SK-N-SH (cell line): Measurements from ENCODE around the gene TGM4. TPM values are rescaled to one million over a fixed set of nuclear protein-coding genes. Genes with fewer than 3 reads are reported as not detected.

Experiments used
- CTCF ChIA-PET: fragments of 300-600, 350-600 bp; formaldehyde crosslinking; extraction: SDS; loops from one replicate; lab custom pipeline; 2021; lab: Yijun Ruan, JAX
- POLR2A ChIA-PET: fragments of 350-600 bp; sonication (Branson Sonifier 250); formaldehyde crosslinking; extraction: SDS; loops from one replicate; lab custom pipeline; 2020; ENCODE audit warnings: antibody characterized with exemption, inconsistent platforms; lab: Yijun Ruan, JAX
- DNase-seq: peaks from one replicate; pipeline ENCODE4 v3.0.0; 2012
- H2AFZ ChIP-seq: fragments of 200-600 bp; sonication (generic); 2 replicates; pipeline ENCODE4 v1.8.1; 2016; ENCODE audit warnings: antibody characterized with exemption, mild to moderate bottlenecking, low read depth
- H3F3A ChIP-seq: fragments of 200-600 bp; sonication (generic); replicated peaks from 2 replicates; pipeline ENCODE3; 2016; ENCODE audit warnings: antibody characterized with exemption, mild to moderate bottlenecking; ENCODE audit not compliant: insufficient read depth
- H3K27ac ChIP-seq, 2 experiments: fragments of 200-500 bp in 1 of 2; fragments of 200-600 bp in 1 of 2; sonication (Bioruptor generic) in 1 of 2; sonication (generic), shearing (Covaris generic) in 1 of 2; 2 replicates each; pipeline versions ENCODE4 v1.5.1 to v1.6.1; 2014 to 2016; ENCODE audit warnings: low read depth in 2 of 2, inconsistent platforms in 1 of 2, low read length in 1 of 2, mild to moderate bottlenecking in 1 of 2, mixed read lengths in 1 of 2
- H3K27me3 ChIP-seq: fragments of 200-600 bp; sonication (generic), shearing (Covaris generic); 2 replicates; pipeline ENCODE4 v1.6.1; 2016; ENCODE audit warnings: mixed run types; ENCODE audit not compliant: insufficient read depth
- H3K36me3 ChIP-seq, 2 experiments: fragments of 200-500 bp in 1 of 2; fragments of 200-600 bp in 1 of 2; sonication (Bioruptor generic) in 1 of 2; sonication (generic) in 1 of 2; replicated peaks in 1 of 2; 2 replicates each; pipeline versions ENCODE3 to v1.5.1; 2014 to 2016; ENCODE audit warnings: low read length in 1 of 2, mild to moderate bottlenecking in 1 of 2; ENCODE audit not compliant: insufficient read depth in 2 of 2, control insufficient read depth in 1 of 2
- H3K4me1 ChIP-seq, 2 experiments: fragments of 200-500 bp in 1 of 2; fragments of 200-600 bp in 1 of 2; sonication (Bioruptor generic) in 1 of 2; sonication (generic), shearing (Covaris generic) in 1 of 2; 2 replicates each; pipeline versions ENCODE4 v1.5.1 to v1.6.1; 2014 to 2016; ENCODE audit warnings: low read depth in 1 of 2, low read length in 1 of 2, mixed run types in 1 of 2; ENCODE audit not compliant: insufficient read depth in 2 of 2, control insufficient read depth in 1 of 2
- H3K4me2 ChIP-seq: fragments of 200-600 bp; sonication (generic), shearing (Covaris generic); 2 replicates; pipeline ENCODE4 v1.6.1; 2017; ENCODE audit warnings: mixed run types
- H3K4me3 ChIP-seq, 2 experiments: fragments of 200-500 bp in 1 of 2; fragments of 200-600 bp in 1 of 2; sonication (Bioruptor generic) in 1 of 2; sonication (generic), shearing (Covaris generic) in 1 of 2; 2 replicates each; pipeline versions ENCODE4 v1.5.1 to v1.8.1; 2014 to 2016; ENCODE audit warnings: low read depth in 2 of 2, inconsistent platforms in 1 of 2, low read length in 1 of 2, mild to moderate bottlenecking in 1 of 2, mixed read lengths in 1 of 2, moderate library complexity in 1 of 2
- H3K79me2 ChIP-seq: fragments of 200-600 bp; sonication (generic); 2 replicates; pipeline ENCODE4 v1.8.1; 2017; ENCODE audit warnings: mild to moderate bottlenecking; ENCODE audit not compliant: insufficient read depth
- H3K9ac ChIP-seq: fragments of 200-600 bp; sonication (generic); 2 replicates; pipeline ENCODE4 v1.6.1; 2017; ENCODE audit warnings: mixed run types
- H3K9me2 ChIP-seq: fragments of 200-600 bp; sonication (generic); 2 replicates; pipeline ENCODE4 v1.6.1; 2017; ENCODE audit warnings: mixed run types
- H3K9me3 ChIP-seq: fragments of 200-600 bp; sonication (generic); 2 replicates; pipeline ENCODE4 v1.6.1; 2017; ENCODE audit warnings: mixed run types, mild to moderate bottlenecking, moderate library complexity
- H4K20me1 ChIP-seq: fragments of 200-600 bp; sonication (generic); 2 replicates; pipeline ENCODE4 v1.6.1; 2017; ENCODE audit warnings: mild to moderate bottlenecking, mixed run types; ENCODE audit not compliant: insufficient read depth
- CHD2 ChIP-seq: fragments of 150-350 bp; IDR thresholded peaks from 2 replicates; pipeline ENCODE4 v1.6.1; 2018; ENCODE audit warnings: low read length; ENCODE audit not compliant: partially characterized antibody
- ELF1 ChIP-seq: IDR thresholded peaks from 2 replicates; pipeline ENCODE4 v1.4.0; 2012
- FOSL2 ChIP-seq: IDR thresholded peaks from 2 replicates; pipeline ENCODE4 v1.4.0; 2012; ENCODE audit warnings: low read depth, mild to moderate bottlenecking, moderate library complexity, borderline replicate concordance
- FOXJ3 ChIP-seq: sonication (generic); formaldehyde crosslinking; IDR thresholded peaks from 2 replicates; pipeline ENCODE4 v1.5.1; 2020; ENCODE audit warnings: mild to moderate bottlenecking, missing genetic modification reagents
- FOXM1 ChIP-seq: IDR thresholded peaks from 2 replicates; pipeline ENCODE4 v1.4.0; 2012; ENCODE audit warnings: low read depth, mild to moderate bottlenecking
- GABPA ChIP-seq: IDR thresholded peaks from 2 replicates; pipeline ENCODE4 v1.4.0; 2012; ENCODE audit warnings: low read depth, mild to moderate bottlenecking
- GATA2 ChIP-seq: sonication (generic); formaldehyde crosslinking; IDR thresholded peaks from 2 replicates; pipeline ENCODE4 v1.5.0; 2020; ENCODE audit warnings: mild to moderate bottlenecking, missing genetic modification reagents
- IRF3 ChIP-seq: fragments of 150-350 bp; IDR thresholded peaks from 2 replicates; pipeline ENCODE4 v1.6.1; 2016; ENCODE audit warnings: mild to moderate bottlenecking, low read depth, low read length
- JUND ChIP-seq: IDR thresholded peaks from 2 replicates; pipeline ENCODE4 v1.4.0; 2012
- NFIC ChIP-seq: IDR thresholded peaks from 2 replicates; pipeline ENCODE4 v1.4.0; 2012; ENCODE audit warnings: borderline replicate concordance
- NRF1 ChIP-seq: IDR thresholded peaks from 2 replicates; pipeline ENCODE4 v1.6.1; 2012; ENCODE audit warnings: low read depth, mild to moderate bottlenecking, low read length
- PBX3 ChIP-seq: IDR thresholded peaks from 2 replicates; pipeline ENCODE4; 2012
- RAD21 ChIP-seq: IDR thresholded peaks from 2 replicates; pipeline ENCODE4 v1.6.1; 2012; ENCODE audit warnings: mild to moderate bottlenecking, low read length
- RFX5 ChIP-seq: IDR thresholded peaks from 2 replicates; pipeline ENCODE4 v1.6.1; 2012; ENCODE audit warnings: mild to moderate bottlenecking, improper control_type of control experiment, low read length
- RXRA ChIP-seq: IDR thresholded peaks from 2 replicates; pipeline ENCODE4 v1.4.0; 2012; ENCODE audit warnings: low read depth, mild to moderate bottlenecking, borderline replicate concordance
- SIN3A ChIP-seq: IDR thresholded peaks from 2 replicates; pipeline ENCODE4 v1.6.1; 2012; ENCODE audit warnings: low read depth, mild to moderate bottlenecking, low read length, moderate library complexity, borderline replicate concordance
- SMC3 ChIP-seq: IDR thresholded peaks from 2 replicates; pipeline ENCODE4 v1.6.1; 2012; ENCODE audit warnings: low read depth, low read length, improper control_type of control experiment
- TAF1 ChIP-seq: IDR thresholded peaks from 2 replicates; pipeline ENCODE4 v1.6.1; 2012; ENCODE audit warnings: low read depth, mild to moderate bottlenecking, low read length, moderate library complexity, borderline replicate concordance
- TCF12 ChIP-seq: IDR thresholded peaks from 2 replicates; pipeline ENCODE4 v1.4.0; 2012
- TEAD4 ChIP-seq: IDR thresholded peaks from 2 replicates; pipeline ENCODE4 v1.4.0; 2012; ENCODE audit warnings: mild to moderate bottlenecking, borderline replicate concordance; ENCODE audit not compliant: insufficient read depth
- USF1 ChIP-seq: IDR thresholded peaks from 2 replicates; pipeline ENCODE4 v1.4.0; 2012; ENCODE audit warnings: low read depth, borderline replicate concordance
- USF2 ChIP-seq: fragments of 150-350 bp; IDR thresholded peaks from 2 replicates; pipeline ENCODE4 v1.6.1; 2017; ENCODE audit warnings: antibody characterized with exemption, low read length, low read depth, borderline replicate concordance
- WGBS: methylation state at CpG from one replicate; pipeline ENCODE4 v1.1.6; 2017; ENCODE audit warnings: low lambda C conversion rate; 5-methylcytosine and 5-hydroxymethylcytosine counted together
- polyA plus RNA-seq, 3 experiments: library from polyadenylated mRNA; depleted of rRNA; stranded (reverse); fragments of >200 nt; gene quantifications; 2 replicates each; pipeline ENCODE4 v1.2.3, GENCODE V29; 2012

The TGM4 gene
- polyA plus RNA-seq, 1 of the 3 experiments (the other 2 are of a cell fraction): 0.12 TPM

- no peaks in the 10 kb centered on the region for H4K20me1 ChIP-seq
- no peaks in the 10 kb centered on the region for H3K79me2 ChIP-seq
- 96% methylated on average over 2 of the region's 2 CpGs for WGBS
- peaks cover 13% of the 10 kb centered on the region; the same call in 1 of the 2 replicates for H3K9me3 ChIP-seq
- H3K4me3 ChIP-seq: no peak overlapping the region
- no peak for TF ChIP-seq RFX5
- TF ChIP-seq SMC3: no peak
- no peak for TF ChIP-seq RXRA
- TF ChIP-seq JUND: no peak
- TF ChIP-seq GATA2 (CRISPR knock-in tag): no peak
- TF ChIP-seq USF1: no peak
- no peak for TF ChIP-seq USF2
- TF ChIP-seq PBX3: no peak
- TF ChIP-seq RAD21: no peak
- no peak for TF ChIP-seq NFIC
- TF ChIP-seq, all 33 proteins: peak for 0
- no peaks in the 10 kb centered on the region for H3K27me3 ChIP-seq
- no peak overlapping the region for H2AFZ ChIP-seq
- H3K9ac ChIP-seq: no peak overlapping the region
- H3K4me2 ChIP-seq: no peak overlapping the region
- H3K9me2 ChIP-seq: no peaks in the 10 kb centered on the region
- H3F3A ChIP-seq: peaks cover 6% of the 10 kb centered on the region
- DNase-seq: no peak
- H3K4me1 ChIP-seq: no peaks in the 10 kb centered on the region
- H3K27ac ChIP-seq: no peak overlapping the region
- ChIA-PET POLR2A (no interaction called here), CTCF (no interaction called here)
- H3K36me3 ChIP-seq: peaks cover 21 to 46% of the 10 kb centered on the region in 2 experiments
Measured at GRCh38 chr3:44832965-44833364, 41.4 kb upstream of the TGM4 start.

- Histone ChIP-seq H2AFZ (no peak overlapping the region), H3K27me3 (no peaks in the 10 kb centered on the region), H3K36me3 (peaks cover 17 to 46% of the 10 kb centered on the region in 2 experiments), H3K79me2 (no peaks in the 10 kb centered on the region), H3K9ac (no peak overlapping the region), H3K4me2 (no peak overlapping the region), H3F3A (peaks cover 6% of the 10 kb centered on the region), H4K20me1 (no peaks in the 10 kb centered on the region), H3K4me1 (no peaks in the 10 kb centered on the region), H3K9me2 (no peaks in the 10 kb centered on the region), H3K9me3 (peaks cover 13% of the 10 kb centered on the region; the same call in 1 of the 2 replicates)
- 94% methylated on average over 7 of the region's 7 CpGs for WGBS
- ChIA-PET CTCF (interaction anchor here (0.6 to 0.8 kb wide), 2 partner anchors 8 to 44 kb away, joined by 3 to 5 read pairs; no protein-coding TSS in a partner anchor), POLR2A (no interaction called here)
- no peak for DNase-seq
- TF ChIP-seq FOXM1 (no peak), USF2 (no peak), GABPA (no peak), NRF1 (no peak), TAF1 (no peak), PBX3 (no peak), NFIC (no peak), TEAD4 (no peak), JUND (no peak), RFX5 (no peak), RAD21 (no peak), CHD2 (no peak), SIN3A (no peak), GATA2 (CRISPR knock-in tag) (no peak), FOXJ3 (CRISPR knock-in tag) (no peak), IRF3 (no peak), ELF1 (no peak), FOSL2 (no peak), TCF12 (no peak)
- TF ChIP-seq, all 33 proteins: peak for 0
- Histone ChIP-seq H3K27ac (no peak overlapping the region), H3K4me3 (no peak overlapping the region)
Measured at GRCh38 chr3:44833394-44833793, 41.0 kb upstream of the TGM4 start.
